ENCODE results near the gene TTC17.

The TTC17 gene

GRCh38 chr11:43542750-43543712 lies 184.3 kb downstream of the TTC17 start:
- DNase-seq, result no peak

Data from activated CD8-positive, alpha-beta memory T cell treated with anti-CD3 and anti-CD28 coated beads, Interleukin-2, amount 50 U/mL, for 48 hours (primary cell).